Left forelimb (tissue), 1 donor: ENCODE results near the gene PPP1R7.
A peak's percentile ranks its signal among the peaks of the same experiment; 100 is the strongest.
"Not testable (repeated sequence)": the region's sequence is repeated elsewhere in the genome, so short reads cannot be mapped to it uniquely, and the experiment has no call there.

Experiments
- DNase-seq: peaks from one replicate; pipeline ENCODE4 v3.0.0-alpha.2; 2018; ENCODE audit warnings: low spot score

Gene PPP1R7

GRCh38 chr2:241193271-241193670 is 43.0 kb downstream of the PPP1R7 start:
- no peak for DNase-seq

DNA sequence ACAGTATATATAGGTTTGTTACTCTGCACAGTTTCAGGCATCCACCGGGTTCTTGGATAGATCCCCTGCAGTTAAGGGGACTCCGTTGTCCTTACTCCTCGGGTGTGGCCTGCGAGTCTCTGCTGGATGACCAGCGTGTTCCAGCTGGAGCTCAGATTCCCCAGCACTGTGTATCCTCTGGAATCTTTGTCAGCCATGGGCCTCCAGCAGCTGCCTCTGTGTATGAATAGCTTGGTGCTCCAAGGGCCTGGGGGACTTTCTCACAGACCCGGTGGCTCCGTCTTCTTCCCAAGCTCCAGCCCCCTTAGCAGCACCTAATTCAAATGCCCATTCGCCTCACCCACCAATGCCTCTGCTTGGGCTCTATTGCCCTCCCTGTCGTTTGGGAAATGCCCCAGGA is 44.5 kb downstream of the PPP1R7 start:
- peak; percentile 36 for DNase-seq

- DNase-seq = peak; percentile 38
Observed at GRCh38 chr2:241195506-241196130, 45.4 kb downstream of the PPP1R7 start.

GRCh38 chr2:241197246-241197645 is 47.0 kb downstream of the PPP1R7 start:
- DNase-seq = not testable (repeated sequence)

DNA sequence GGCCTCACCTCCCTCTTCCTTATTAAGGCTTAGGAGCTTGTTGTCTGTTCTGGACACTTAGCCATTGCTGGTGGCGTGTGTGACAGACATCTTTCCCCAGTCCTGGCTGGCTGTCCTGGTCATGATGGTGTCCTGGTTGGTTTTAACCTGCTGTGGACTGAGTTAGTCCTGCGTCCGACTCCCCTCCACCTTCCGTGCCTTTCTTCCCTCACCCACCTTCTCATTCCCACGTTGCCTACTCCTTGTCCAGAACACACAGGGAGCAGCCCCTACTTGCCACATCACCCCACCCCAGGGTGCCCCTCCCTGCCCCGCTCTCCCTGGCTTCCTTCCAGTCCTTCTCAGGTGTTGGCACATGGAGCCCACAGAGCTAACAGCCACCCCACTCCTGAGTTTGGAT is 47.7 kb downstream of the PPP1R7 start:
- DNase-seq = no peak

- no peak for DNase-seq
Observed at GRCh38 chr2:241198381-241199279, 48.4 kb downstream of the PPP1R7 start.

DNA sequence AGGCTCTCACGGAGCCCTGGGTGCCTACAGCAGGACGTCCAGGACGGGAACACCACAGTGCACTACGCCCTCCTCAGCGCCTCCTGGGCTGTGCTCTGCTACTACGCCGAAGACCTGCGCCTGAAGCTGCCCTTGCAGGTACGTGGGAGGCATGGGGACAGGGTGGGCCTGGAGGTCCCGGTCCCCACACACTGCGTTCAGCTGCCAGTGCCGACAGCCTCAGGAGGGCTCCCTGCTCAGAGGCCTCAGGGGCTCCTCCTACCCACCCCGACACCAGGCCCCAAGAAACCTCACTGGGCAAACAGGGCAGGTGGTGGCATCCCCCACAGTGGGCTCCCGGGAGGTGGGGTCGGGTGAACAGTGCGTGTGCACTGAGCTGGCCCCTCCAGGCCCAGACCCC is 49.0 kb downstream of the PPP1R7 start:
- no peak for DNase-seq

- DNase-seq = no peak
Observed at GRCh38 chr2:241199897-241200821, 49.9 kb downstream of the PPP1R7 start.

- no peak for DNase-seq
Observed at GRCh38 chr2:241200822-241201395, 50.6 kb downstream of the PPP1R7 start.

DNA sequence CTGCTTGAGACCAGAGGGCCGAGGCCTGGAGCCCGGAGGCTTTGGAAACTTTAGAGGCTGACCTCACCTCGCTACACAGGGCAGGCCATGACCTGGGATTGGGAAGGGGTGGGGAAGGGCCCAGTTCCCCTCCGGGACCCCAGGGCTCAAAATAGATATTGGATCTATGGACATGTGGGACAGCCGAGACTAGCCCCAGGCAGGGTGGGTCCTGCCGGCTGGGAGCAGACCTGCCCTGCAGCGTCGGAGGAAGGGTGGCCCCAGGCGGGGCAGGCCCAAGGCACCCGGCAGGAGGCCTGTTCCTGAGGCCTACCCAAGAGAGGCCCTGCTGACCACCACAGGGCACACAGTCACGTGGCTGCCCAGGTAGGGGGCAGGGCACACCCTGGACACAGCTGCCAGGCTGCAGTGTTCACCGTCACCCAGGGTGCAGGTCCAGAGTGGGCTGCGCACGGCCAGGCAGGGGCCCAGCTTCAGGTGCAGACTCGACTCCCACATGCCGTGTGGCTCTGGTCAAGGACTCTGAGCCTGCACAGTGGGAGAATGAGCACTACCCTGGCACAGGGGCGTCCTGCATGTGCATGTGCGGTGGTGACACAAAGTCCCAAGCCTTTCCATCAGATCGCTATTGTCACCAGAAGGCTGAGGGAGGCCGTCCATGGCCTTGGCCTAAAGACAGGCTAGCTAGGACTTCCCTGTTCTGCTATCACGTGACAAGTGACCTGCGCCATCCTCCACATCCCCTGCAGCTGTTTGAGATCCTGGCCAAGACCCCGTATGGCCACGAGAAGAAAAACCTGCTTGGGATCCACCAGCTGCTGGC is 51.4 kb downstream of the PPP1R7 start:
- DNase-seq = no peak

DNA sequence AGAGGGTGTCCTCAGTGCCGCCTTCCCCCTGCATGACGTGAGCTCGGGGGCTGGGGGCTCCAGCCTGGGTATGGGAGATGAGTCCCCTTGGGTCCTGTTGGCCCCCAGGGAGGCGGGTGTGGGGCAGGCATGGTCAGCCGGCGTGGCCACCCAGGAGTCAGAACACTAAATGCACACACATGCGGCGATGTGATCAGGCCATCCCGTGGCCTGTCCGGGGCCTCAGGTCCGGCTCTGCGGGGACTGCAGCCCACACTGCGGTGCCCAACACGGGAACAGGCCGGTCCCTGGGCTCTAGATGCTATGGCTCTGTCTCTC is 52.0 kb downstream of the PPP1R7 start:
- no peak for DNase-seq

DNA sequence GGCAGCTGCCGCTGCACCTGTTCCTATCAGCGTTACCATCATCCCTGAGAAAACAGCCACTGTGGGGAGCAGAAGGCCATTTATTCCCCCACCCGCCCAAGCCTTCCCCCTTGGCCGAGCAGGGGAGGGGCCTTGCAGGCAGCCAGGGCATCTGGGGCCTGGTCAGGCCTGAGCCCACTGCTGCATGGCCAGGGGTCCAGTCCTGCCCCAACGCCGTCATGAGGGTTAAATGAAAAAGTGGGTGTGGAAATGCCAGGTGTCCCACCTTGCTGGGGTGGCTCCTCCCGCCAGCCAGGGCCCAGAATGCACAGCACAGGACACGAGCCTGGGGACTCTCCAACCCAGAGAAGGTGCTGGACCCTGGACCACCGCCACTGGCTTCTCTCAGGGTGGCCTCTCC is 52.4 kb downstream of the PPP1R7 start:
- no peak for DNase-seq

GRCh38 chr2:241203218-241204009 is 53.1 kb downstream of the PPP1R7 start:
- no peak for DNase-seq

DNA sequence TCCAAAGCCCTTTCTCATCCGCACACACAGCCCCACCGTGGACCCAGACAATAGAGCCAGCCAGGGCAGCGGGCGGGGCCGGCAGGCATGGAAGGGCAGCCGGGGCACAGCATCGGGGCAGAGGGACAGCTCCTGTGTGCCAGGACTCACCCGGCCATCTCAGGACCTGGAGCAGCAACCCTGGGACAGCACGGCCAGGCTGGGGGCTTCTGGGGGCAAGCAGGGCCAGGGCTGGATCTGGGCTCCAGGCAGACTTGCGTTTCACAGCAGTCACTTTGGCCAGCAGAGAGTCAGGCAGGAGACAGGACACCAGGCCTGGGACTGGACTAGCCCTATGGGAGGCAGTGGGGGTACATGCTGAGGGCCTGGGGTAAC is 53.7 kb downstream of the PPP1R7 start:
- no peak for DNase-seq

- no peak for DNase-seq
Observed at GRCh38 chr2:241204490-241204889, 54.2 kb downstream of the PPP1R7 start.

- no peak for DNase-seq
Observed at GRCh38 chr2:241205086-241205485, 54.8 kb downstream of the PPP1R7 start.

- no peak for DNase-seq
Observed at GRCh38 chr2:241207151-241207550, 56.9 kb downstream of the PPP1R7 start.

DNA sequence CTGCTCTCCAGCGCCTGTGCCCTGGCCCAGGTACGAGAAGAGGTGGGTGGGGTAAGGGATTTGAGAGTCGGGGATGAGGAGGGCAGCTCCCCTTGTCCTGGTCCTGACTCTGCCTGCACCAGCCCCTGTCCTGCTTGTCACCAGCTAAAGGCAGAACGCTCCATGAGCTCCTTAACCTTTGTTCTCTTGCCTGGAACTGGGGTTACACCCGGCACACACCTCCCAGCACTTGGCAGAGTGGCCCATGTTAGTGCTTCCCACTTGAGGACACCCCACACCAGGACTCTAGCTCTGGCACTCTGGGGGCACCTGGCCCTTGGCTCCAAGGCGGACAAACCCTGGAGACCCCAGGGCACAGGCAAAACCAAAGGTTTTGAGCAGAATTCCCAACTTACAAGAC is 57.4 kb downstream of the PPP1R7 start:
- no peak for DNase-seq

DNA sequence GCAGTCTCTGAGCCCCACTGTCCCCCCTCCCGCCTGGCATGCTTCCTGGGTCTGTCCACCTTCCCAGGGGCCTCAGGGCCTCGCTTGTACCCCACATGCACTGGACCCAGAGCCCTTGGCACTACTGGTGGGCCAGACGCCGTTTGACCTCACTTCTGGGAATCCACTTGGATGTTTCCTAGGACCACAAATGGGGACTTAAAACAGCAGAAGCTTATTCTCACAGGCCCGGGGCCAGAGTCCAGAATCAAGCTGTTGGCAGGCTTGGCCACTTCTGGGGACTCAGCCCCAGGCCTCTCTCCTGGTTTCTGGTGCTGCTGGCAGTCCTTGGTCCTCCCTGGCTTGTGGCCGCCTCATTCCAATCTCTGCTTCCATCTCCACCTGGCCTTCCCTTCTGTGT is 57.8 kb downstream of the PPP1R7 start:
- no peak for DNase-seq

DNA sequence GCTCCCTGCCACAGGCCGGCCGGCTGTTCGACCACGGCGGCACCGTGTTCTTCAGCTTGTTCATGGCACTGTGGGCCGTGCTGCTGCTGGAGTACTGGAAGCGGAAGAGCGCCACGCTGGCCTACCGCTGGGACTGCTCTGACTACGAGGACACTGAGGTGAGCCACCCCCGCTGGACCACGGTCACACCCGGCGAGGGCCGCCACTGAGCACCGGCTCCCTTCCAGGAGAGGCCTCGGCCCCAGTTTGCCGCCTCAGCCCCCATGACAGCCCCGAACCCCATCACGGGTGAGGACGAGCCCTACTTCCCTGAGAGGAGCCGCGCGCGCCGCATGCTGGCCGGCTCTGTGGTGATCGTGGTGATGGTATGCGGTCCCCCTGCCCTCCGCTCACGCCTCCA is 59.0 kb downstream of the PPP1R7 start:
- DNase-seq = no peak

DNA sequence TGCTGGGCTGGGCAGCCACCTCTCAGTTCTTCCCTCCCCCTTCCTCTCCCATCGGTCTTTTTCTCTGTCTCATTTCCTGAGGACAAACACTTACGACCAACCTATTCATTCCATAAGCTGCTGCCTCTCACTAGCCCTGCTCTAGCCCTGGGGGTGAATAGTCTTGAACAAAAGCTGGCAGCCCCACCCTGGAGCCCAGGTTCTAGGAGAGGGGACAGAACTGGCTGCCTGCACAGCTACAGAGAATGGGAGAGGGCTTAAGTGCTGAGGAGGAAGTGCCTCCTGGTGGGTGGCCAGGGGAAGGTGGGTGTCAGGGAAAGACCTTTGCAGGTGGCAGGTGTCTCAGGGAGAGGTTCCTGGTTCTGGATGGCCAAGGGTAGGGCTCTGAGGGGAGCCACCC is 61.0 kb downstream of the PPP1R7 start:
- DNase-seq = no peak
